Kidney (tissue), 14 donors: Measurements from ENCODE around the gene ECHS1. TPM values are rescaled to one million over a fixed set of nuclear protein-coding genes. Genes with fewer than 3 reads are reported as not detected.

ENCODE experiments used
- DNase-seq, 5 donors: peaks; one replicate each; pipeline ENCODE4 v3.0.0-alpha.2; 2013 to 2020
- FAIRE-seq: peaks from 2 replicates; lab custom pipeline; 2012; peaks lifted over from hg19 to GRCh38; lab: Jason Lieb, UNC
- H3K27ac ChIP-seq, 2 donors: one replicate each; pipeline ENCODE4 v1.7.0; 2013; ENCODE audit warnings: low read depth in 2 of 2, low read length in 2 of 2, inconsistent platforms in 1 of 2
- H3K27me3 ChIP-seq: one replicate; pipeline ENCODE4 v1.7.1; 2013; ENCODE audit warnings: low read length, inconsistent platforms; ENCODE audit not compliant: control insufficient read depth, insufficient read depth
- H3K36me3 ChIP-seq, 3 donors: one replicate each; pipeline versions ENCODE4 v1.7.0 to v1.7.1; 2013; ENCODE audit warnings: low read length in 3 of 3, control low read depth in 1 of 3, inconsistent platforms in 1 of 3; ENCODE audit not compliant: insufficient read depth in 3 of 3, control insufficient read depth in 2 of 3
- H3K4me1 ChIP-seq, 3 donors: one replicate each; pipeline versions ENCODE4 v1.7.0 to v1.7.1; 2013; ENCODE audit warnings: low read length in 3 of 3, inconsistent platforms in 1 of 3, low read depth in 1 of 3; ENCODE audit not compliant: control insufficient read depth in 2 of 3, insufficient read depth in 2 of 3
- H3K4me3 ChIP-seq, 3 donors: one replicate each; pipeline versions ENCODE4 v1.7.0 to v1.8.1; 2013; ENCODE audit warnings: low read length in 3 of 3, control low read depth in 1 of 3, inconsistent platforms in 1 of 3
- H3K9ac ChIP-seq, 3 donors: one replicate each; pipeline versions ENCODE4 v1.7.0 to v1.7.1; 2013; ENCODE audit warnings: low read length in 3 of 3, control low read depth in 1 of 3, inconsistent platforms in 1 of 3
- H3K9me3 ChIP-seq, 3 donors: one replicate each; pipeline versions ENCODE4 v1.7.0 to v1.7.1; 2013; ENCODE audit warnings: low read length in 3 of 3, control low read depth in 1 of 3, inconsistent platforms in 1 of 3; ENCODE audit not compliant: control insufficient read depth in 2 of 3, insufficient read depth in 1 of 3
- intact Hi-C: fragments of 100-400 bp; cut with DNase I; formaldehyde crosslinking; loops from one replicate; pipeline ENCODE4 v1.11.1; 2022
- polyA plus RNA-seq: library from polyadenylated mRNA; stranded (reverse); fragments of 350-450 nt; fragmentation: Illumina TruSeq; extraction: RNeasy Lipid Tissue Mini Kit (QIAGEN cat#74804); gene quantifications from one replicate; pipeline ENCODE4 v1.2.3, GENCODE V29; 2014; ENCODE audit warnings: low read depth, low replicate concordance; ENCODE audit not compliant: insufficient read depth
- total RNA-seq: library from RNA; stranded (reverse); fragmentation: NEBNext Ultra II Directional; extraction: Animal tissue kit (Norgen Biotek cat#: 25700); gene quantifications from one replicate; pipeline ENCODE4 v1.2.1, GENCODE V29; 2021
- TF ChIP-seq, protein P1 (sequence below): IDR thresholded peaks from 3 replicates; pipeline ENCODE4 v1.5.1; 2012; ENCODE audit warnings: mild to moderate bottlenecking, moderate library complexity, borderline replicate concordance; ENCODE audit not compliant: insufficient read depth; ENCODE audit errors: extremely low read depth
- donor health status: control.
- donor health status: control.
- donor health status: control.
- donor health status: control.
- donor health status: control.
- donor health status: DM: yes; HTN: yes; CAD: no.
- donor health status: Normal renal cell carcinoma (clear cell type).

The ECHS1 gene
- total and polyA plus RNA-seq, 2 donors from 2014 or later: 85.6 to 599 TPM

- H3K9ac ChIP-seq: no peak overlapping the region
- peaks cover 0 to 10% (median 0%) of the 10 kb centered on the region in 3 donors for H3K4me1 ChIP-seq
- peak overlapping the region in 2 of 3 donors; percentile 32 to 57 for H3K4me3 ChIP-seq
- intact Hi-C loops: no loop called here
- TF ChIP-seq, protein P1, sequence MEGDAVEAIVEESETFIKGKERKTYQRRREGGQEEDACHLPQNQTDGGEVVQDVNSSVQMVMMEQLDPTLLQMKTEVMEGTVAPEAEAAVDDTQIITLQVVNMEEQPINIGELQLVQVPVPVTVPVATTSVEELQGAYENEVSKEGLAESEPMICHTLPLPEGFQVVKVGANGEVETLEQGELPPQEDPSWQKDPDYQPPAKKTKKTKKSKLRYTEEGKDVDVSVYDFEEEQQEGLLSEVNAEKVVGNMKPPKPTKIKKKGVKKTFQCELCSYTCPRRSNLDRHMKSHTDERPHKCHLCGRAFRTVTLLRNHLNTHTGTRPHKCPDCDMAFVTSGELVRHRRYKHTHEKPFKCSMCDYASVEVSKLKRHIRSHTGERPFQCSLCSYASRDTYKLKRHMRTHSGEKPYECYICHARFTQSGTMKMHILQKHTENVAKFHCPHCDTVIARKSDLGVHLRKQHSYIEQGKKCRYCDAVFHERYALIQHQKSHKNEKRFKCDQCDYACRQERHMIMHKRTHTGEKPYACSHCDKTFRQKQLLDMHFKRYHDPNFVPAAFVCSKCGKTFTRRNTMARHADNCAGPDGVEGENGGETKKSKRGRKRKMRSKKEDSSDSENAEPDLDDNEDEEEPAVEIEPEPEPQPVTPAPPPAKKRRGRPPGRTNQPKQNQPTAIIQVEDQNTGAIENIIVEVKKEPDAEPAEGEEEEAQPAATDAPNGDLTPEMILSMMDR: no peak
- no peaks in the 10 kb centered on the region for H3K27me3 ChIP-seq
- FAIRE-seq: no peak
- peak in 2 of 5 donors; percentile 84 to 86 for DNase-seq
- no peak overlapping the region for H3K27ac ChIP-seq
- no peaks in the 10 kb centered on the region for H3K9me3 ChIP-seq
- H3K36me3 ChIP-seq: peaks cover 0 to 5% (median 0%) of the 10 kb centered on the region in 3 donors
Observed at GRCh38 chr10:133379801-133380666, 6.9 kb upstream of the ECHS1 start.

DNA sequence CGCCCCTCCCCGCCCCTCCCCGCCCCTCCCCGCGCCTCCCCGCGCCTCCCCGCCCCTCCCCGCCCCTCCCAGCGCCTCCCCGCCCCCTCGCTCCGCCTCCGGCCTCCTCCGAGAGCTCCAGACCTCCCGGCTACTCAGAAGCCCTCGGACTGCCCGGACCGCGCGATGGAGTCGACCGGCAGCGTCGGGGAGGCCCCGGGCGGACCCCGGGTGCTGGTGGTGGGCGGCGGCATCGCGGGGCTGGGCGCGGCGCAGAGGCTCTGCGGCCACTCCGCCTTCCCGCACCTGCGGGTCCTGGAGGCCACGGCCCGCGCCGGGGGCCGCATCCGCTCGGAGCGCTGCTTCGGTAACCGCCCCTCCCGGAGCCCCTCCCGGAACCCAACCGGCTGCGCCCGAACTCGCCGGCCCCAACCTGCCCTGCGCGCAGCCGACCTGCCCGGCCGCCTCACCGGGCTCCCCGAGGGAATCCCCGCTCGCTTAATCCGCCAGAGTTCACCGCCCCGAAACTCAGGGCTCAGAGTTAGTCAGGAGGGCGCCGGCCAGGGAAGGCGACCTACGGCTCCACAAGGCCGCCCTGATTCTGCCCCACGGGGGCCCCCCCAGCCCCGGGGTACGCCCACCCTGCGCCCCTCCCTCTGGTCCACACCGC lies 6.1 kb upstream of the ECHS1 start, which contains the start of gene PAOX:
TSS of gene PAOX (plus strand) at position 111 of the 649 bp plus-strand sequence. CDS start at position 166, 55 bp downstream.
- Histone ChIP-seq H3K4me1 (peaks cover 0 to 10% (median 0%) of the 10 kb centered on the region in 3 donors), H3K9me3 (no peaks in the 10 kb centered on the region), H3K9ac (peak within 1 kb of the TSS; percentile 44 to 80 (median 65)), H3K4me3 (peak within 1 kb of the TSS; percentile 57 to 77 (median 70)), H3K27ac (peak within 1 kb of the TSS; percentile 67 to 83), H3K27me3 (no peaks in the 10 kb centered on the region), H3K36me3 (peaks cover 0 to 5% (median 0%) of the 10 kb centered on the region in 3 donors)
- no peak for FAIRE-seq
- intact Hi-C loops: no loop called here
- DNase-seq: peak; percentile 60 to 94 (median 80)
- TF ChIP-seq, protein P1: no peak

- TF ChIP-seq, protein P1: no peak
- Histone ChIP-seq H3K9me3 (no peaks in the 10 kb centered on the region), H3K9ac (peak overlapping the region; percentile 44 to 80 (median 65)), H3K4me1 (peaks cover 0 to 10% (median 0%) of the 10 kb centered on the region in 3 donors), H3K27me3 (no peaks in the 10 kb centered on the region), H3K27ac (peak overlapping the region; percentile 67 to 83), H3K4me3 (peak overlapping the region; percentile 57 to 77 (median 70)), H3K36me3 (peaks cover 0 to 5% (median 0%) of the 10 kb centered on the region in 3 donors)
- intact Hi-C loops: no loop called here
- FAIRE-seq (no peak), DNase-seq (peak; percentile 68 to 94 (median 84))
Observed at GRCh38 chr10:133378251-133379096, 5.3 kb upstream of the ECHS1 start.
